Measurements from ENCODE around the gene PLEKHN1.
A peak's percentile ranks its signal among the peaks of the same experiment; 100 is the strongest.

PLEKHN1 gene

GRCh38 chr1:1001057-1001783, 34.9 kb downstream of the PLEKHN1 start:
- TF ChIP-seq MAX (IDR thresholded peaks at IDR 0.05; ENCODE audit: low read depth, low read length) (no peak), POLR2A (IDR thresholded peaks at IDR 0.05; ENCODE audit: extremely low read depth, insufficient read length) (no peak), MYC (IDR thresholded peaks at IDR 0.05; ENCODE audit: low read depth, low read length) (no peak), CTCF (IDR thresholded peaks at IDR 0.05; ENCODE audit: low read depth, low read length) (no peak)
- DNase-seq (ENCODE audit: low read depth): no peak

GRCh38 chr1:1003618-1004419, 37.5 kb downstream of the PLEKHN1 start:
- TF ChIP-seq MAX (IDR thresholded peaks at IDR 0.05; ENCODE audit: low read depth, low read length) (no peak), MYC (IDR thresholded peaks at IDR 0.05; ENCODE audit: low read depth, low read length) (no peak), CTCF (IDR thresholded peaks at IDR 0.05; ENCODE audit: low read depth, low read length) (no peak), POLR2A (IDR thresholded peaks at IDR 0.05; ENCODE audit: extremely low read depth, insufficient read length) (no peak)
- DNase-seq (ENCODE audit: low read depth): no peak
- no peak overlapping the region for H3K4me3 ChIP-seq (ENCODE audit: low read depth, low read length)

More at GRCh38 chr1:1001057-1001783, 34.9 kb downstream of the PLEKHN1 start:
- no peak overlapping the region for H3K4me3 ChIP-seq (ENCODE audit: low read depth, low read length)

GRCh38 chr1:1004420-1004779, 38.1 kb downstream of the PLEKHN1 start:
- DNase-seq (ENCODE audit: low read depth): no peak
- no peak overlapping the region for H3K4me3 ChIP-seq (ENCODE audit: low read depth, low read length)
- TF ChIP-seq POLR2A (IDR thresholded peaks at IDR 0.05; ENCODE audit: extremely low read depth, insufficient read length): no peak
- TF ChIP-seq MAX (IDR thresholded peaks at IDR 0.05; ENCODE audit: low read depth, low read length): no peak
- no peak for TF ChIP-seq CTCF (IDR thresholded peaks at IDR 0.05; ENCODE audit: low read depth, low read length)
- TF ChIP-seq MYC (IDR thresholded peaks at IDR 0.05; ENCODE audit: low read depth, low read length): no peak

GRCh38 chr1:1004780-1005697, 38.8 kb downstream of the PLEKHN1 start:
- TF ChIP-seq MYC (IDR thresholded peaks at IDR 0.05; ENCODE audit: low read depth, low read length) (no peak), CTCF (IDR thresholded peaks at IDR 0.05; ENCODE audit: low read depth, low read length) (no peak), MAX (IDR thresholded peaks at IDR 0.05; ENCODE audit: low read depth, low read length) (no peak), POLR2A (IDR thresholded peaks at IDR 0.05; ENCODE audit: extremely low read depth, insufficient read length) (no peak)
- peak; percentile 63 for DNase-seq (ENCODE audit: low read depth)
- no peak overlapping the region for H3K4me3 ChIP-seq (ENCODE audit: low read depth, low read length)

GRCh38 chr1:1005774-1006304, 39.6 kb downstream of the PLEKHN1 start:
- TF ChIP-seq MAX (IDR thresholded peaks at IDR 0.05; ENCODE audit: low read depth, low read length) (no peak), MYC (IDR thresholded peaks at IDR 0.05; ENCODE audit: low read depth, low read length) (no peak), CTCF (IDR thresholded peaks at IDR 0.05; ENCODE audit: low read depth, low read length) (no peak), POLR2A (IDR thresholded peaks at IDR 0.05; ENCODE audit: extremely low read depth, insufficient read length) (no peak)
- H3K4me3 ChIP-seq (ENCODE audit: low read depth, low read length): no peak overlapping the region
- DNase-seq (ENCODE audit: low read depth): no peak
